Peyer's patch (tissue), 4 donors: ENCODE results near the gene TMCO2.

Source experiments
- POLR2A ChIP-seq, 2 donors: fragments of 450-650 bp; IDR thresholded peaks; one replicate each; pipeline ENCODE4 v1.5.1; 2017; ENCODE audit warnings: antibody characterized with exemption in 2 of 2, mild to moderate bottlenecking in 2 of 2, moderate library complexity in 2 of 2
- TF ChIP-seq, protein P1 (sequence below), 6 experiments: fragments of 450-650 bp in 4 of 6; fragments of 200-600 bp in 2 of 6; sonication (generic) in 1 of 6; IDR thresholded peaks; one replicate each; pipeline ENCODE4 v1.5.1; 2017 to 2019; ENCODE audit warnings: antibody characterized with exemption in 6 of 6, mild to moderate bottlenecking in 3 of 6, moderate library complexity in 1 of 6

GRCh38 chr1:40257688-40258444 lies 10.1 kb downstream of the TMCO2 start, which contains the start of gene ZMPSTE24:
- TF ChIP-seq, protein P1, sequence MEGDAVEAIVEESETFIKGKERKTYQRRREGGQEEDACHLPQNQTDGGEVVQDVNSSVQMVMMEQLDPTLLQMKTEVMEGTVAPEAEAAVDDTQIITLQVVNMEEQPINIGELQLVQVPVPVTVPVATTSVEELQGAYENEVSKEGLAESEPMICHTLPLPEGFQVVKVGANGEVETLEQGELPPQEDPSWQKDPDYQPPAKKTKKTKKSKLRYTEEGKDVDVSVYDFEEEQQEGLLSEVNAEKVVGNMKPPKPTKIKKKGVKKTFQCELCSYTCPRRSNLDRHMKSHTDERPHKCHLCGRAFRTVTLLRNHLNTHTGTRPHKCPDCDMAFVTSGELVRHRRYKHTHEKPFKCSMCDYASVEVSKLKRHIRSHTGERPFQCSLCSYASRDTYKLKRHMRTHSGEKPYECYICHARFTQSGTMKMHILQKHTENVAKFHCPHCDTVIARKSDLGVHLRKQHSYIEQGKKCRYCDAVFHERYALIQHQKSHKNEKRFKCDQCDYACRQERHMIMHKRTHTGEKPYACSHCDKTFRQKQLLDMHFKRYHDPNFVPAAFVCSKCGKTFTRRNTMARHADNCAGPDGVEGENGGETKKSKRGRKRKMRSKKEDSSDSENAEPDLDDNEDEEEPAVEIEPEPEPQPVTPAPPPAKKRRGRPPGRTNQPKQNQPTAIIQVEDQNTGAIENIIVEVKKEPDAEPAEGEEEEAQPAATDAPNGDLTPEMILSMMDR (IDR thresholded peaks at IDR 0.05): no peak
- peak; percentile 16 to 60 for TF ChIP-seq POLR2A (IDR thresholded peaks at IDR 0.05)
